B cell (primary cell): ENCODE measurements around the gene SLC39A11.

Experiments used
- EZH2 ChIP-seq: IDR thresholded peaks from 2 replicates; pipeline ENCODE4 v1.6.1; 2012; ENCODE audit warnings: borderline replicate concordance, low read depth, mild to moderate bottlenecking, moderate library complexity, low read length; ENCODE audit not compliant: insufficient read depth, poor library complexity, severe bottlenecking
- TF ChIP-seq, protein P1 (sequence below): fragments of 200-600 bp; IDR thresholded peaks from one replicate; pipeline ENCODE4 v1.8.0; 2022; ENCODE audit warnings: antibody characterized with exemption, mild to moderate bottlenecking

DNA sequence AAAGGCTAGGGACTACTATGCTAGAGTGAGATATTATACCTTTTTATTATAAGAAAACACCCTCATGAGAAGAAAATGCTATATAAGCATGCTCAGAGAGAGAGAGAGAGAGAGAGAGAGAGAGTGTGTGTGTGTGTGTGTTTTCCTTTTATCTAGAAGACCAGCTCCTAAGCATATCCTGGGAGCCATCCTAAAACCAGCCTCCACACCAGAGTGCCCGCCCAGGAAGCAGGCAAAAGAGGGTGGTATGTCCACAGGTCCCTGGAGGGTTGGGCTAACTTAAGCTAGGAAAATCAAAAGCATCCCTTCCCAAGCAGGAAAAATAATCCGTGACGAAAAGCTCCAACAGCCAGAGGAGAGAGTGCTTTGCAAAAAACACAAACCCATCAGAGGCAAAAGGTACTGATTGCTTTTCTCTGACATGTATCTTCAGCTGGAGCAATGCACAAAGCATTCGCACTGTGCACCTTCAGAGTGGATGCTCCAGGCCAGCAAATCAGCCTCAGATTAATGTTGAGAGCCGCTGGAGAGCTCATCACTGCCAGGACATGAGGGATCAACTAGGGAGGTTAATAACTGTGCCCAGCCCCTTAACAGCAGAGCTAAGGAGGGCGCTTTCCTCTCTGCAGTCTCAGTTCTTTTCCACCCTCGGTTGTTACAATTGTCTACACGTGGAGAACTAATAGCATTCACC lies 125.1 kb downstream of the SLC39A11 start:
- TF ChIP-seq, protein P1, sequence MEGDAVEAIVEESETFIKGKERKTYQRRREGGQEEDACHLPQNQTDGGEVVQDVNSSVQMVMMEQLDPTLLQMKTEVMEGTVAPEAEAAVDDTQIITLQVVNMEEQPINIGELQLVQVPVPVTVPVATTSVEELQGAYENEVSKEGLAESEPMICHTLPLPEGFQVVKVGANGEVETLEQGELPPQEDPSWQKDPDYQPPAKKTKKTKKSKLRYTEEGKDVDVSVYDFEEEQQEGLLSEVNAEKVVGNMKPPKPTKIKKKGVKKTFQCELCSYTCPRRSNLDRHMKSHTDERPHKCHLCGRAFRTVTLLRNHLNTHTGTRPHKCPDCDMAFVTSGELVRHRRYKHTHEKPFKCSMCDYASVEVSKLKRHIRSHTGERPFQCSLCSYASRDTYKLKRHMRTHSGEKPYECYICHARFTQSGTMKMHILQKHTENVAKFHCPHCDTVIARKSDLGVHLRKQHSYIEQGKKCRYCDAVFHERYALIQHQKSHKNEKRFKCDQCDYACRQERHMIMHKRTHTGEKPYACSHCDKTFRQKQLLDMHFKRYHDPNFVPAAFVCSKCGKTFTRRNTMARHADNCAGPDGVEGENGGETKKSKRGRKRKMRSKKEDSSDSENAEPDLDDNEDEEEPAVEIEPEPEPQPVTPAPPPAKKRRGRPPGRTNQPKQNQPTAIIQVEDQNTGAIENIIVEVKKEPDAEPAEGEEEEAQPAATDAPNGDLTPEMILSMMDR: no peak
- TF ChIP-seq EZH2: no peak
